NCI-H1105 (cell line): ENCODE measurements around the gene G0S2.

Source experiments
- DNase-seq: peaks from one replicate; lab custom pipeline; 2025; lab: John Stamatoyannopoulos, UW

The G0S2 gene

GRCh38 chr1:209674957-209675564 lies at the start of gene G0S2:
G0S2 (plus strand) TSS chr1:209675412; CDS start chr1:209675685, 273 bp downstream.
- peak; percentile 21 for DNase-seq

GRCh38 chr1:209625791-209626285 lies 49.4 kb upstream of the G0S2 start:
- no peak for DNase-seq

- DNase-seq = no peak
Measured at GRCh38 chr1:209626346-209627026, 48.7 kb upstream of the G0S2 start.

- no peak for DNase-seq
Measured at GRCh38 chr1:209627027-209627731, 48.0 kb upstream of the G0S2 start.

- DNase-seq = peak; percentile 69
Measured at GRCh38 chr1:209627732-209628196, 47.4 kb upstream of the G0S2 start.

- no peak for DNase-seq
Measured at GRCh38 chr1:209628618-209629299, 46.5 kb upstream of the G0S2 start.

- no peak for DNase-seq
Measured at GRCh38 chr1:209629621-209630382, 45.4 kb upstream of the G0S2 start.

- DNase-seq = no peak
Measured at GRCh38 chr1:209630383-209631225, 44.6 kb upstream of the G0S2 start.

- no peak for DNase-seq
Measured at GRCh38 chr1:209633335-209633997, 41.7 kb upstream of the G0S2 start.

GRCh38 chr1:209634005-209634737 lies 41.0 kb upstream of the G0S2 start:
- no peak for DNase-seq

GRCh38 chr1:209635850-209636249 lies 39.4 kb upstream of the G0S2 start:
- no peak for DNase-seq

- no peak for DNase-seq
Measured at GRCh38 chr1:209641832-209642172, 33.4 kb upstream of the G0S2 start.

- no peak for DNase-seq
Measured at GRCh38 chr1:209642816-209643215, 32.4 kb upstream of the G0S2 start.

GRCh38 chr1:209643285-209644020 lies 31.8 kb upstream of the G0S2 start:
- no peak for DNase-seq

GRCh38 chr1:209645574-209646452 lies 29.4 kb upstream of the G0S2 start:
- no peak for DNase-seq

GRCh38 chr1:209646558-209646957 lies 28.7 kb upstream of the G0S2 start:
- DNase-seq = no peak

GRCh38 chr1:209647156-209647555 lies 28.1 kb upstream of the G0S2 start:
- no peak for DNase-seq

- no peak for DNase-seq
Measured at GRCh38 chr1:209648346-209648745, 26.9 kb upstream of the G0S2 start.
